ENCODE measurements around the gene SLC6A11.

- TF ChIP-seq ZBTB26 (CRISPR knock-in tag; IDR thresholded peaks at IDR 0.05) (no peak), PATZ1 (CRISPR knock-in tag; IDR thresholded peaks at IDR 0.05; ENCODE audit: borderline replicate concordance) (no peak), FOS (IDR thresholded peaks at IDR 0.05; ENCODE audit: extremely low read depth, insufficient read length) (peak; percentile 45), E2F6 (IDR thresholded peaks at IDR 0.05; ENCODE audit: borderline replicate concordance in 1 of 2, extremely low read depth in 1 of 2, insufficient read depth in 1 of 2, insufficient read length in 1 of 2, low read depth in 1 of 2, low read length in 1 of 2, poor library complexity in 1 of 2, severe bottlenecking in 1 of 2) (no peak), SRF (CRISPR knock-in tag; IDR thresholded peaks at IDR 0.05) (no peak), CTCF (IDR thresholded peaks at IDR 0.05 in 2 of 3, conservative IDR thresholded peaks at IDR 0.05 in 1 of 3; ENCODE audit: insufficient read depth in 2 of 3, low read depth in 1 of 3, low read length in 3 of 3) (no peak), POLR2AphosphoS5 (IDR thresholded peaks at IDR 0.05; ENCODE audit: control insufficient read depth, insufficient read depth, low read depth, low read length) (no peak), MBD2 (IDR thresholded peaks at IDR 0.05; ENCODE audit: borderline replicate concordance, low read depth) (no peak), NFXL1 (CRISPR knock-in tag; IDR thresholded peaks at IDR 0.05) (no peak), MAX (CRISPR knock-in tag; IDR thresholded peaks at IDR 0.05) (no peak), HDAC6 (IDR thresholded peaks at IDR 0.05; ENCODE audit: low read depth, low read length) (no peak)
Observed at GRCh38 chr3:10975695-10976234, 159.7 kb downstream of the SLC6A11 start.

Data from K562 (cell line).